Measurements from ENCODE around the gene CHCHD3.

- no peak for TF ChIP-seq CTCF (conservative IDR thresholded peaks at IDR 0.05 in 1 of 2, IDR thresholded peaks at IDR 0.05 in 1 of 2; ENCODE audit: extremely low read depth in 1 of 2, insufficient read depth in 1 of 2, low read depth in 1 of 2, low read length in 2 of 2)
- no peak for TF ChIP-seq EZH2 (IDR thresholded peaks at IDR 0.05; ENCODE audit: borderline replicate concordance, low read length)
These were observed 42.3 kb downstream of the CHCHD3 start for GRCh38 chr7:133039614-133040013.
